Endothelial cell of umbilical vein (primary cell): Measurements from ENCODE around the gene SLIT1. TPM values are rescaled to one million over a fixed set of nuclear protein-coding genes. Genes with fewer than 3 reads are reported as not detected.

Experiments used
- BruUV-seq: library from RNA; stranded (reverse); fragments of 400-500 nt; replicated peaks from 2 replicates; lab custom pipeline; 2021; lab: Mats Ljungman, UMichigan
- CTCF ChIA-PET: fragments of 300-600, 350-600 bp; sonication (Branson Sonifier 250); formaldehyde crosslinking; loops from one replicate; lab custom pipeline; 2021; ENCODE audit warnings: antibody characterized with exemption, inconsistent platforms; lab: Charles Lee
- POLR2A ChIA-PET: fragments of 300-600, 350-600 bp; sonication (Branson Sonifier 250); formaldehyde crosslinking; loops from one replicate; lab custom pipeline; 2021; ENCODE audit warnings: antibody characterized with exemption, inconsistent platforms; lab: Charles Lee
- DNase-seq: peaks from one replicate; pipeline ENCODE4 v3.0.0-alpha.2; 2011; ENCODE audit warnings: low read depth, low spot score
- FAIRE-seq: peaks from 2 replicates; lab custom pipeline; 2011; peaks lifted over from hg19 to GRCh38; lab: Jason Lieb, UNC
- H2AFZ ChIP-seq: 2 replicates; pipeline ENCODE4 v1.6.0; 2012; ENCODE audit warnings: low read depth, low read length, control low read depth, inconsistent platforms
- H3K27ac ChIP-seq: 2 replicates; pipeline ENCODE4 v1.5.1; 2011; ENCODE audit warnings: low read depth, mild to moderate bottlenecking, control low read depth, low read length, moderate library complexity; ENCODE audit not compliant: insufficient read depth
- H3K27me3 ChIP-seq, 2 experiments: 2 replicates each; pipeline versions ENCODE4 v1.6.0 to v1.6.1; 2011; ENCODE audit warnings: low read length in 2 of 2, mixed read lengths in 1 of 2; ENCODE audit not compliant: control insufficient read depth in 2 of 2, insufficient read depth in 2 of 2
- H3K36me3 ChIP-seq, 2 experiments: 2 replicates in 1 of 2; 3 replicates in 1 of 2; pipeline ENCODE4 v1.5.1; 2011; ENCODE audit warnings: low read length in 2 of 2, mild to moderate bottlenecking in 1 of 2, moderate library complexity in 1 of 2; ENCODE audit not compliant: control insufficient read depth in 2 of 2, insufficient read depth in 2 of 2; ENCODE audit errors: extremely low read depth in 1 of 2
- H3K4me1 ChIP-seq: 3 replicates; pipeline ENCODE4 v1.5.1; 2011; ENCODE audit warnings: mild to moderate bottlenecking, low read length; ENCODE audit not compliant: control insufficient read depth, insufficient read depth; ENCODE audit errors: extremely low read depth
- H3K4me2 ChIP-seq: 2 replicates; pipeline ENCODE4 v1.6.1; 2011; ENCODE audit warnings: low read length, control low read depth, mixed read lengths; ENCODE audit not compliant: insufficient read depth
- H3K4me3 ChIP-seq, 3 experiments: fragments of 200-600 bp in 1 of 3; sonication (generic), shearing (Covaris generic) in 1 of 3; replicated peaks in 1 of 3; 2 replicates each; pipeline ENCODE4 v1.5.1; 2011 to 2016; ENCODE audit warnings: control low read depth in 3 of 3, low read length in 3 of 3, mild to moderate bottlenecking in 2 of 3, inconsistent platforms in 1 of 3, low read depth in 1 of 3, moderate library complexity in 1 of 3; ENCODE audit not compliant: insufficient read depth in 1 of 3
- H3K79me2 ChIP-seq: 2 replicates; pipeline ENCODE4 v1.6.0; 2012; ENCODE audit warnings: low read length, inconsistent platforms; ENCODE audit not compliant: control insufficient read depth, insufficient read depth
- H3K9ac ChIP-seq: replicated peaks from 2 replicates; pipeline ENCODE3; 2011; ENCODE audit warnings: low read length, control low read depth; ENCODE audit not compliant: insufficient read depth; ENCODE audit errors: extremely low read depth
- H3K9me1 ChIP-seq: replicated peaks from 3 replicates; pipeline ENCODE4 v1.6.0; 2011; ENCODE audit warnings: mild to moderate bottlenecking, low read length; ENCODE audit not compliant: control insufficient read depth, insufficient read depth; ENCODE audit errors: extremely low read depth
- H3K9me3 ChIP-seq: replicated peaks from 2 replicates; pipeline ENCODE4 v1.5.1; 2012; ENCODE audit warnings: low read length, inconsistent platforms; ENCODE audit not compliant: control insufficient read depth, insufficient read depth
- H4K20me1 ChIP-seq: replicated peaks from 2 replicates; pipeline ENCODE3; 2011; ENCODE audit warnings: mild to moderate bottlenecking, low read length; ENCODE audit not compliant: control insufficient read depth, insufficient read depth; ENCODE audit errors: extremely low read depth
- CTCF ChIP-seq, 2 donors: IDR thresholded peaks; 1 replicate in 1 of 2; 2 replicates in 1 of 2; pipeline ENCODE4 v1.5.1; 2011; ENCODE audit warnings: low read length in 2 of 2, mild to moderate bottlenecking in 2 of 2, moderate library complexity in 2 of 2, control low read depth in 1 of 2, inconsistent platforms in 1 of 2, low read depth in 1 of 2; ENCODE audit not compliant: insufficient read depth in 1 of 2; ENCODE audit errors: extremely low read depth in 1 of 2
- EZH2 ChIP-seq: IDR thresholded peaks from 2 replicates; pipeline ENCODE4 v1.6.1; 2012; ENCODE audit warnings: borderline replicate concordance, low read depth, mild to moderate bottlenecking, moderate library complexity, low read length, inconsistent platforms; ENCODE audit not compliant: severe bottlenecking
- FOS ChIP-seq: IDR thresholded peaks from 2 replicates; pipeline ENCODE4 v1.6.1; 2011; ENCODE audit warnings: mild to moderate bottlenecking, low read length, moderate library complexity, borderline replicate concordance; ENCODE audit not compliant: insufficient read depth
- GATA2 ChIP-seq: IDR thresholded peaks from 2 replicates; pipeline ENCODE4 v1.7.0; 2011; ENCODE audit warnings: low read depth, mild to moderate bottlenecking, moderate library complexity, mixed read lengths, low read length; ENCODE audit not compliant: insufficient read length, insufficient read depth
- JUN ChIP-seq: IDR thresholded peaks from 2 replicates; pipeline ENCODE4 v1.6.1; 2011; ENCODE audit warnings: borderline replicate concordance, low read depth; ENCODE audit not compliant: insufficient read length, insufficient read depth
- MAX ChIP-seq: IDR thresholded peaks from 2 replicates; pipeline ENCODE4 v1.6.1; 2011; ENCODE audit not compliant: insufficient read depth, insufficient read length
- MYC ChIP-seq: IDR thresholded peaks from one replicate; pipeline ENCODE4 v1.6.1; 2011; ENCODE audit warnings: mild to moderate bottlenecking, low read depth, low read length
- POLR2A ChIP-seq: IDR thresholded peaks from 2 replicates; pipeline ENCODE4 v1.6.1; 2012; ENCODE audit warnings: low read depth, mild to moderate bottlenecking, control low read depth, low read length
- POLR2AphosphoS5 ChIP-seq: IDR thresholded peaks from 2 replicates; pipeline ENCODE4 v1.6.1; 2012; ENCODE audit warnings: low read depth, mild to moderate bottlenecking, control low read depth, low read length, moderate library complexity; ENCODE audit not compliant: insufficient read depth
- dilution Hi-C: fragments of 300-500 bp; cut with MboI; formaldehyde crosslinking; loops from one replicate; pipeline ENCODE4 v1.15.0; 2019; ENCODE audit warnings: low sequenced_read_pairs; ENCODE audit not compliant: extremely low pct_ligation_motif_present
- intact Hi-C: fragments of 100-400 bp; cut with micrococcal nuclease; formaldehyde crosslinking; loops from one replicate; pipeline ENCODE4 v1.10.0; 2022
- polyA plus RNA-seq, 4 experiments: library from polyadenylated mRNA; depleted of rRNA in 3 of 4; stranded (reverse) in 3 of 4; unstranded in 1 of 4; fragments of >200 nt; gene quantifications; 2 replicates each; pipeline versions ENCODE4 v1.2.1 to v1.2.3, GENCODE V29; 2011 to 2012; ENCODE audit warnings: missing spikeins in 1 of 4
- total RNA-seq: library from RNA; stranded (reverse); gene quantifications from 2 replicates; pipeline ENCODE4 v1.2.3, GENCODE V29; 2021

Gene SLIT1
- total and polyA plus RNA-seq, 2 donors (not counting 3 experiments of a cell fraction or from before 2014, with no cell fraction given): 0.04 to 0.20 TPM

GRCh38 chr10:97215619-97216260, 30.0 kb upstream of the SLIT1 start:
- Histone ChIP-seq H3K36me3 (no peaks in the 10 kb centered on the region), H3K4me3 (no peak overlapping the region), H3K9me1 (no peaks in the 10 kb centered on the region), H3K4me1 (peaks cover 19% of the 10 kb centered on the region), H3K27ac (no peak overlapping the region), H3K4me2 (no peak overlapping the region), H3K27me3 (no peaks in the 10 kb centered on the region), H3K79me2 (no peaks in the 10 kb centered on the region), H2AFZ (no peak overlapping the region), H4K20me1 (no peaks in the 10 kb centered on the region), H3K9ac (no peak overlapping the region), H3K9me3 (no peaks in the 10 kb centered on the region)
- dilution Hi-C loops: no loop called here
- POLR2A ChIA-PET: interaction anchor here (0.7 kb wide), 1 partner anchor 68 kb away, joined by 3 read pairs; no protein-coding TSS in a partner anchor
- TF ChIP-seq MAX (no peak), MYC (no peak), FOS (no peak), EZH2 (no peak), CTCF (IDR thresholded peaks at IDR 0.05; ENCODE audit: extremely low read depth in 1 of 2, insufficient read depth in 1 of 2, low read depth in 1 of 2, low read length in 2 of 2) (no peak), POLR2AphosphoS5 (no peak), POLR2A (no peak), JUN (no peak), GATA2 (no peak)
- no TSS peak for BruUV-seq
- FAIRE-seq (no peak), DNase-seq (no peak)
- CTCF ChIA-PET: interaction anchor here (1.3 to 13.0 kb wide), 2 partner anchors 19 to 140 kb away, joined by 3 to 397 read pairs; no protein-coding TSS in a partner anchor
- intact Hi-C loops: loop anchor here (10.0 kb wide), 1 partner anchor 381 kb away; the partner anchor contains the start of gene LCOR
